Nephron (organoid): Measurements from ENCODE around the gene SDF4.

Experiments
- H3K27ac Mint-ChIP-seq, 3 experiments: 2 replicates each; pipeline ENCODE4 v1.8.0; 2020; ENCODE audit warnings: mixed read lengths in 3 of 3, mild to moderate bottlenecking in 2 of 3, moderate library complexity in 1 of 3
- H3K27me3 Mint-ChIP-seq: 2 replicates; pipeline ENCODE4 v1.8.0; 2021; ENCODE audit warnings: low read depth, mild to moderate bottlenecking, moderate library complexity, mixed read lengths
- H3K36me3 Mint-ChIP-seq: 2 replicates; pipeline ENCODE4 v1.8.0; 2020; ENCODE audit warnings: low read depth, mixed read lengths
- H3K4me1 Mint-ChIP-seq: 2 replicates; pipeline ENCODE4 v1.8.0; 2020; ENCODE audit warnings: mixed read lengths
- H3K4me3 Mint-ChIP-seq, 3 experiments: 2 replicates each; pipeline ENCODE4 v1.8.0; 2020; ENCODE audit warnings: mild to moderate bottlenecking in 3 of 3, mixed read lengths in 3 of 3, moderate library complexity in 2 of 3
- H3K9me3 Mint-ChIP-seq: 2 replicates; pipeline ENCODE4 v1.8.0; 2020; ENCODE audit warnings: mixed read lengths
- CTCF ChIP-seq, 3 experiments: fragments of 200-600 bp; sonication (generic); IDR thresholded peaks; one replicate each; pipeline ENCODE4 v1.5.0; 2021; ENCODE audit warnings: antibody characterized with exemption in 3 of 3; ENCODE audit not compliant: unreplicated experiment in 3 of 3

The SDF4 gene

GRCh38 chr1:1231400-1232207, at the start of gene SDF4:
Gene SDF4, minus strand, starts transcription at chr1:1232001. Its CDS starts 3,229 bp downstream, at chr1:1228772.
- Mint-ChIP-seq H3K27me3 (no peaks in the 10 kb centered on the region), H3K4me3 (peak within 1 kb of the TSS; percentile 89 to 96 (median 94)), H3K9me3 (no peaks in the 10 kb centered on the region), H3K36me3 (peaks cover 15% of the 10 kb centered on the region), H3K27ac (peak within 1 kb of the TSS; percentile 84 to 98 (median 94)), H3K4me1 (peaks cover 33% of the 10 kb centered on the region)
- TF ChIP-seq CTCF (IDR thresholded peaks at IDR 0.05; ENCODE audit: unreplicated experiment in 3 of 3) = no peak

GRCh38 chr1:1280782-1281481, 49.1 kb upstream of the SDF4 start:
- H3K4me1 Mint-ChIP-seq = peaks cover 4% of the 10 kb centered on the region
- H3K27me3 Mint-ChIP-seq = peaks cover 6% of the 10 kb centered on the region
- H3K4me3 Mint-ChIP-seq = no peak overlapping the region
- H3K27ac Mint-ChIP-seq = no peak overlapping the region
- no peak for TF ChIP-seq CTCF (IDR thresholded peaks at IDR 0.05; ENCODE audit: unreplicated experiment in 3 of 3)
- H3K36me3 Mint-ChIP-seq = no peaks in the 10 kb centered on the region
- no peaks in the 10 kb centered on the region for H3K9me3 Mint-ChIP-seq

GRCh38 chr1:1279028-1279427, 47.2 kb upstream of the SDF4 start:
- Mint-ChIP-seq H3K4me1 (peaks cover 4% of the 10 kb centered on the region), H3K9me3 (no peaks in the 10 kb centered on the region), H3K4me3 (no peak overlapping the region), H3K27ac (no peak overlapping the region), H3K36me3 (no peaks in the 10 kb centered on the region), H3K27me3 (peaks cover 6% of the 10 kb centered on the region)
- TF ChIP-seq CTCF (IDR thresholded peaks at IDR 0.05; ENCODE audit: unreplicated experiment in 3 of 3) = no peak

GRCh38 chr1:1278620-1279019, 46.8 kb upstream of the SDF4 start:
- Mint-ChIP-seq H3K27me3 (peaks cover 6% of the 10 kb centered on the region), H3K4me3 (no peak overlapping the region), H3K9me3 (no peaks in the 10 kb centered on the region), H3K4me1 (peaks cover 4% of the 10 kb centered on the region), H3K36me3 (no peaks in the 10 kb centered on the region), H3K27ac (no peak overlapping the region)
- TF ChIP-seq CTCF (IDR thresholded peaks at IDR 0.05; ENCODE audit: unreplicated experiment in 3 of 3) = no peak

- Mint-ChIP-seq H3K36me3 (peaks cover 3% of the 10 kb centered on the region), H3K27ac (peak overlapping the region; percentile 48 to 56 (median 51)), H3K4me3 (peak overlapping the region; percentile 58 to 83 (median 82)), H3K4me1 (peaks cover 20% of the 10 kb centered on the region), H3K9me3 (no peaks in the 10 kb centered on the region), H3K27me3 (no peaks in the 10 kb centered on the region)
- TF ChIP-seq CTCF (IDR thresholded peaks at IDR 0.05; ENCODE audit: unreplicated experiment in 3 of 3) = no peak
These were observed 44.0 kb upstream of the SDF4 start for GRCh38 chr1:1275836-1276235.
